Measurements from ENCODE around the gene MYO10. TPM values are rescaled to one million over a fixed set of nuclear protein-coding genes. Genes with fewer than 3 reads are reported as not detected.
"Not testable (repeated sequence)": the region's sequence is repeated elsewhere in the genome, so short reads cannot be mapped to it uniquely, and the experiment has no call there.

Gene MYO10
- total RNA-seq, 1 donor from 2014 or later = 25.9 TPM

DNA sequence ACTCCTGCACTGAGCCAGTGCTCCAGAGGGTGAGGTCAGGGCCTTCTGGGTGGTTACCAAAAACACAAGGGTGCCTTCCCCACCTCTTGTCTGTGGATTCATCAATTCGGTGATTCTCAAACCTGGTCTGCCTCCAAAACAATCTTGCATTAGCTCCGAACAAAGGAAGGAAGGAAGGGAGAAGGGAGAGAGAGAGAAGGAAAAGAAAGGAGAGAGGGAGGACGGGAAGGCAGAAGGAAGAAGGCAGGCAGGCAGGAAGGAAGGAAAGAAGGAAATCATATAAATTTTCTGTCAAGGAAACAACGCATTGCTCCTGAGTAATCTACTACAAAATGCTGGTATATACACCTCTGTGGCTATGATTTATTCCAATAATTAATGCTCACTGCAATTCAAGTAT lies 39.3 kb downstream of the MYO10 start:
- ATAC-seq (no peak), DNase-seq (ENCODE audit: low spot score) (no peak)
- intact Hi-C loops (cut with DNase I) = no loop called here

DNA sequence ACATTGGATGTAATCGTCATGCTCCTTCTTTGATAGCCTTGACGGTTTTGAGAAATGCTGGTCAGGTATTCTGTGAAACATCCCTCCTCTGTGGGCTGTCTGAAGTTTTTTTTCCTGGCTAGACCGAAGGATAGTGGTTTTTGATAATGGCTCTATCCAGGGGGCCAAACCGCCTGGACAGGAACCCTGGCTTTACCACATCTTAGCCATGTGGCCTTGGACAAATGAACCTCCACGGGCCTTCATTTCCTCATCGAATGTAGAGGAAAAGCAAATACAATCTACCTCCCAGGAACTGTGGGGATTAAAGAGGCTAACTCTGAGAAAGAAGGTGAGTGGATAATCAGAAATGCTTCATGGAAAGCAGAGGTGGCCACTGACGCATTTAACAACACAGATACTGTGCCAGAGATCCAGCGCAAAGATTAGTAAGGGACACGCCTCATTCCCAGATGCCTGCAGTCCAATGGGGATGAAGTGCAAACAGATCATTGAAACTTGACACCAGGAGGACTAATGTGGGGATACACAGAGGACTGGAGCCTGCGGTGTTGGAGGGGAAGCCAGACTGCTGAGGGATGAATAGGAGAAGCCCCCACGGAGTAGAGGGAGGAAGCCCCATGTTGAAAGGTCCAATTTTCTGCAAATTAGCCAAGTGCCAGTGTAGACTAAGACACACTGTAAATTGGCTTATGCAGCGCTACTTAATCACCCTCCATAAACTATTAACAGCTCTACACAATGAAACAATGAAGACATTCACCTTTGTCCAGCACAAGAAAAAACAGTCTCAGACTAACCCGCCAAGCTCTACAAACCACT lies 41.6 kb downstream of the MYO10 start:
- intact Hi-C loops (cut with DNase I) = no loop called here
- DNase-seq (ENCODE audit: low spot score) (no peak), ATAC-seq (peak; percentile 78)

DNA sequence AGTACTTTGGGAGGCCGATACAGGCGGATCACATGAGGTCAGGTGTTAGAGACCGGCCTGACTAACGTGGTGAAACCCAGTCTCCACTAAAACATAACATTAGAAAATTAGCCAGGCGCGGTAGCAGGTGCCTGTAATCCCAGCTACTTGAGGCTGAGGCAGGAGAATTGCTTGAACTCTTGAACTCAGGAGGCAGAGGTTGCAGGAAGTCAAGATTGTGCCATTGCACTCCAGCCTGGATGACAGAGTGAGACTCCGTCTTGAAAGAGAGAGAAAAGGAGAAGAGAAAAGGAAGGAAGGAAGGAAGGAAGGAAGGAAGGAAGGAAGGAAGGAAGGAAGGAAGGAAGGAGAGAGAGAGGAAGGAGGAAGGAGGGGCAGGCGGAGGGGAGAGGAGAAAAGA lies 45.1 kb downstream of the MYO10 start:
- ATAC-seq (no peak), DNase-seq (ENCODE audit: low spot score) (no peak)
- intact Hi-C loops (cut with DNase I) = no loop called here

DNA sequence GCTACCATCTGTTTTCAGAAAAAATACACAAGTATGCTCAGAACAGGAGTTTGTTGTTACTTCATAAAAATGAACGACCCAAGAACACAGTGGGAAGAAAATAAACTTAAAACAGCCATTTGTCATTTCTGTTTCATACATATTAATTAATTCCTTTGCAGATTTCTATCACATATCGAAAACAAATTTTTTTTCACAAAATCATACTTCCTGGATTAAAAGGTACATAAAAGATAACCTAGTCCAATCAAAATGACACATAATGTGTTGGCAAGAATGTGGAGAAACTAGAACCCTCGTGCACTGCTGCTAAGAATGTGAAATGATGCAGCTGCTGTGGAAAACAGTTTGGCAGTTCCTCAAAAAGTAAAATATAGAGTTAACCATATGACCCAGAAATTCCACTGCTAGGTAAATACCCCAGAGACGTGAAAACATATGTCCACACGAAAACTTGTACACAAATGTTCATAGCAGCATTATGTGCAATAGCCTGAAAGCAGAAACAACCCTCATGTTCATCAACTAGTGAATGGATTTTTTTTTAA lies 46.0 kb downstream of the MYO10 start:
- DNase-seq (ENCODE audit: low spot score) = no peak
- ATAC-seq = no peak
- intact Hi-C loops (cut with DNase I) = no loop called here

DNA sequence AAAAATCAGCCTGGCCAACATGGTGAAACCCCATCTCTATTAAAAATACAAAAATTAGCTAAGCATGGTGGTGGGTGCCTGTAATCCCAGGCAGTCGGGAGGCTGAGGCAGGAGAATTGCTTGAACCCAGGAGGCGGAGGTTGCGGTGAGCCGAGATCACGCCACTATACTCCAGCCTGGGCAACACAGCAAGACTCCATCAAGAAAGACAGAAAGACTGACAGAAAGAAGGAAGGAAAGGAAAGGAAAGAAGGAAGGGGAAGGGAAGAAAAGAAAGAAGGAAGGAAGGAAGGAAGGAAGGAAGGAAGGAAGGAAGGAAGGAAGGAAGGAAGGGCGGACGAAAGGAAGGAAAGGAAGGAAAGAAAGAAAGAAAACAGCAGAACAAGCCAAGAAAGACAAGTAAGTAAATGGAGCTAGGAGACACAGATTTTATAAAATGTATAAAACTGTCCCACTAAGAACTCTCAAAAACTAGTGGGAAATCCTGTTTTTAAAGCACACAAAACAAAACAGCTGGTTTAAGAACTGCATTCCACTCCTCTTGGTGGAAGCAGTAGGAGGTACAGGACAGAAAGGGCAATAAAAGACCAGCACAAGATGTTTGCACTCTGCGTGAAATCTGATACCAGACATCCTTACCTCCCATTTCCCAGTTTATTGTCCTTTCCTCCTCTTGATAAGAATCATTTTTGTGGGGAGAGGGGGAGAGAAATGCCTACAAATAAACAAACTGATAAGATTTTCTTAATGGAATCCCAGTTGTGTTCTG lies 46.7 kb downstream of the MYO10 start:
- DNase-seq (ENCODE audit: low spot score) = no peak
- no peak for ATAC-seq
- intact Hi-C loops (cut with DNase I) = no loop called here

DNA sequence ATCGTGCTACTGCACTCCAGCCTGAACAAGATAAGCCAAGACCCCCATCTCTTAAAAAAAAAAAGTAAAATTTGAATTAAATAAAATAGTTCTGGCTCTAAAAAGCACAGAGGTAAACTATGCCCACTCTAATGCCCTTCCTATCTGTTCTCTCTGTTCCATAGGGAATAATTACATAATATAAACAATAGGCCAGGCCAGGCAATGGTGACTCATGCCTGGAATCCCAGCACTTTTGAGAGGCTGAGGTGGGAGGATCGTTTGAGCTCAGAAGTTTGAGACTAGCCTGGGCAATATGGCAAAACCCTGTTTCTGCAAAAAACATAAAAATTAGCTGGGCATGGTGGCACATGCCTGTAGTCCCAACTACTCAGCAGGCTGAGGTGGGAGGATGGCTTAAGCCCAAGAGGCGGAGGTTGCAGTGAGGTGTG lies 47.4 kb downstream of the MYO10 start:
- ATAC-seq (no peak), DNase-seq (ENCODE audit: low spot score) (no peak)
- intact Hi-C loops (cut with DNase I) = no loop called here

DNA sequence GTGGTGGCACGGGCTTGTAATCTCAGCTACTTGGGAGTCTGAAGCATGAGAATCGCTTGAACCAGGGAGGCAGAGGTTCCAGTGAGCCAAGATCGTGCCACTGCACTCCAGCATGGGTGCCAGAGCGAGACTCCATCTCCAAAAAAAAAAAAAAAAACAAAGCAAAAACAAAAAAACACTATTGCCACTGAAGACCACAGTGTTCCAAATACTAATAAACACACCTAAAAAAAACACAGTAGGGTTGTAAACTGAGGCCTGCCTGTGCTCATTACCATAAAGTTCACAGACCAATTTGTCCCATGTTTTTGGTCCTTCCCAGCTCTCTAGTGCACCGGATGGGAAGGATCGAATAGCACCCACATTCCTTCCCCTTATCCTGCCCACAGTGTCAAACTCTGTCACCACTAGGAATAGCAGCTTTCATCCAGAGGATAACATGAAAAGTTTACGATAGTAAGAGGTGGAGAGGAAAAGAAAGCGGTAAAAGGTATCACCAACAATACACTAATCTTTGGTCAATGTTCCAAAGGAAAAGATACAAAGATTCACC lies 49.2 kb downstream of the MYO10 start:
- DNase-seq (ENCODE audit: low spot score) (no peak), ATAC-seq (no peak)
- intact Hi-C loops (cut with DNase I) = no loop called here

DNA sequence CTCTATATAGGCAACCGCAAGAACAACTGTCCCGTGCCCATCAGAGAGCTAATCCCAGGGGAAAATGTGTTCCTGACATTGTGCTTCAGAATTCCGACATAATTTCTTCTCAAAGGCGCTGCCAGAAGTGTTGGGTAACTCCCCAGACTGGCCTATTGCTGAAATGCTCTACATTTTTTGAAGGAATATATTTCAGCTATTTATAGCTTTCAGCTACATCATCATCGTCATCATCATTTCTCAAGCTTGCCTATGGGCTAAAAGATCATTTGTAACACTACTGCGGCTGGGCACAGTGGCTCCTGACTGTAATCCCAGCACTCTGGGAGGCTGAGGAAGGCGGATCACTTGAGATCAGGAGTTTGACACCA lies 49.7 kb downstream of the MYO10 start:
- ATAC-seq = peak; percentile 60
- no peak for DNase-seq (ENCODE audit: low spot score)
- intact Hi-C loops (cut with DNase I) = no loop called here

DNA sequence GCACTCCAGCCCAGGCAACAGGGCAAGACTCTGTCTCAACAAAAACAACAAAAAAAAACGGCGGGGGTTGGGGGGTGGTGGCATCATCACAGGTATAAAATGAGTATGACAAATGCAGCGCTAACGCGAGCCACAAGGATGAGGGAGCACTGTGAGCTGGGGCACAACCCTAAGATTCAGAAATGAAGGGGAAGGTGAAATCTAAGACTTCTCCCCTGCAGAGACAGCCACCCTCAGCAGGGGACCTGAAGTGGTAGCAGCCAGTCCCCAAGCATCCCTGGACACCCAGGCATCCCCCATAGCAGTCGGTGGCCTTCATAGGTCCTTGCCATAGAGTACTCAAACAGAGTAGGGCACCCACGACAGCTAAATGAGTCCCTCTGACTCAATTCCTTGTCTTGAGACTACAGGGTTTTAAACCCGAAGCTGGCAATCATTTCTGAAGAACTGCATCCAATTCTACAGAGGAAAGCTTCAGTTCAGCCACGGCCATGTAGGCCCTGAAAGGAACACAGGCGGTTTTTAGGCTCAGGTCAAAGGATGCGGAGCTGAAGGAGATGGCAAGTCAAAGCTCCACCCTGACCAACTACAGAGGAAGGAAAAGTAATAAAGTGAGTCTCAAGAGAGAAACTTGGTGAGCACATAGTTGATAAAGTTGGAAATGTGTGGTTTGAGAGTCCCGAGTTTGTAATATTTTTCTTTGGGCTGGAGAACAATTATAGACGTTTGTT lies 50.3 kb downstream of the MYO10 start:
- peak; percentile 31 for ATAC-seq
- no peak for DNase-seq (ENCODE audit: low spot score)
- intact Hi-C loops (cut with DNase I) = no loop called here

DNA sequence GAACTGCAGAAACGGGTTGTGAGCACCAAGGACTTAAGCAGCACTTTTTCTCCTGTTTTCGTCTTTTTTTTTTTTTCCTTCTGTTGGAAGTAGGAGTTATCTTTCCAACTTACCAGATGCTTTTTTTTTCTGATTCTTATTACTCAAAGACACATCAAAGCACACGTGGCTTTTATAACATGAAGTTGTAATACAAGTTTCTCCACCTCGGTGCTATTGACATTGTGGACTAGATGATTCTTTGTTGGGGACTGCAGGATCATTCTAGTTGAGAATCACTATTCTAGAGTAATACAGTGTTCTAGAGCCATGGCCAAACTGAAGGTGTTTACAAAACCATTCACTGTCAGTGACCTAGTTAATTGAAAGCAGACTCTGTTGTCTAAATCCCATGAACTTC lies 51.5 kb downstream of the MYO10 start:
- DNase-seq (ENCODE audit: low spot score) = no peak
- intact Hi-C loops (cut with DNase I) = no loop called here
- no peak for ATAC-seq

DNA sequence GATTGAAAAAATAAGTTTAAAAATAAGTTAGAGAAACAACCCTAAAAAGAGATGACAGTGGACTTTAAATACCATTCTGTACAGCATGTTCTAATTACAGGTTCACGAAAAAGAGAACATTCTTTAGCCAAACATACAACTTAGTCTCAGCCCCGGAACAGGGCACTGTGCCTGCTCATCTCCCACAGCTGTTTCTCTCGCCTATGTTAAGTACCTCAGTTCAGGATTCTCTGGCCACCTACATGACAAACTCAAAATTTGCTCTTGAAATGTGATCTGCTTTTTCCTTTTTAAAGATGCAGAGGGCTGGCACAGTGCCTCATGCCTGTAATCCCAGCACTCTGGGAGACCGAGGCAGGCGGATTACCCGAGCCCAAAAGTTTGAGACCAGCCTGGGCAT lies 52.3 kb downstream of the MYO10 start:
- ATAC-seq = no peak
- DNase-seq (ENCODE audit: low spot score) = no peak
- intact Hi-C loops (cut with DNase I) = no loop called here

DNA sequence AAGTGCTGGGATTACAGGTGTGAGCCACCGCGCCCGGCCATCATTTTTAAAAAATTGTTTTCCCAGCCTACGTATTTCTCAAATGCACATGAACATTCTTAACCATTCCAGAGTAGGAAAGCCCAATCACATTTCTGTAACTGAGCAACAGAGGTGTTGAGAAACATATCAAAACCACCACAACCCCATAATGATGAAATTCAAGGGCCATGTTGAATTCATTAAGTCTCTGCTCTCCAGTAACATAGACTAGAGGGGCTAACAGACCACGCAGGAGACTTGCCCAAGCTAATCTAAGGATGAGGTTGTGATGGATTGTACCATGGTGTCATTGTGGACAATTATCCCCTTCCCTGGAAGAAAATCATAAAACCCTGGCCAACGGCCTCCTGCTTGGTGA lies 52.9 kb downstream of the MYO10 start:
- DNase-seq (ENCODE audit: low spot score) = no peak
- intact Hi-C loops (cut with DNase I) = no loop called here
- ATAC-seq = no peak

DNA sequence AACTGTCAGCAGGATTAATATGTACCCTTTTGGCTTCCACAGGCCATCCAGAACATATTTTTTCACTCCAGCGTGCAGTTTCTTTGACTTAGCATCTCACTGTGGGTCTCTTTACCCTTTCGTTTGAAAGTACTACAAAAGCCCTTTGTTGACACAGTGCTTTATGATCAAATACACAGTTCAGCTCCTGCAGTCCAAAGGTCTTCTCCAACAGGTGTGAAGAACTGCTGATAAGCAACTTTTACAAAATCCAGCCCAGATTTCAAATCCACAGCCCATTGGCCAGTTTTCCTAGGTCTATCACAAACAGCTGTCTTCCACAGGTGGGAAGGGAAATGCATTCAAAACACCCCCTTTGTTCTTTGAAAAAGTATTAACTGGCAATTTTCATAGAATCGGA lies 54.8 kb downstream of the MYO10 start:
- ATAC-seq (no peak), DNase-seq (ENCODE audit: low spot score) (no peak)
- intact Hi-C loops (cut with DNase I) = no loop called here

DNA sequence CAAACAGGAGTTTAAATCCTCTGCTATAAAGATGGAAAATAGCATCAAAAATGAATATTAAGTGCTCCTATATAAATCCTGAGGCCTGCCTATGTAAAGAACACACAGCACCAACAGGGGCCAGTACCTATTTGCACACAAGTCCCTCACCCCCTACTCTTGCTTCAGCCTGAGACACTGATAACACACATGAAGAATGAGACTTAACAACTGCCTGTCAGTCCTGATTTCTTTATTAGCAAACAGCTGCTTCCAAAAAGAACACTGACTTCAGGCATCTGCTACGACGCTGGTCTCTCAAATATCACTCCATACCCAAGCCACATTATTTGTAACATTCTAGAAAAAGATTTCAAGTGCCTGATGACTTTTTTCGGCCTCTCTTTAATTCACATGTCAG lies 55.5 kb downstream of the MYO10 start:
- ATAC-seq = no peak
- no peak for DNase-seq (ENCODE audit: low spot score)
- intact Hi-C loops (cut with DNase I) = no loop called here

DNA sequence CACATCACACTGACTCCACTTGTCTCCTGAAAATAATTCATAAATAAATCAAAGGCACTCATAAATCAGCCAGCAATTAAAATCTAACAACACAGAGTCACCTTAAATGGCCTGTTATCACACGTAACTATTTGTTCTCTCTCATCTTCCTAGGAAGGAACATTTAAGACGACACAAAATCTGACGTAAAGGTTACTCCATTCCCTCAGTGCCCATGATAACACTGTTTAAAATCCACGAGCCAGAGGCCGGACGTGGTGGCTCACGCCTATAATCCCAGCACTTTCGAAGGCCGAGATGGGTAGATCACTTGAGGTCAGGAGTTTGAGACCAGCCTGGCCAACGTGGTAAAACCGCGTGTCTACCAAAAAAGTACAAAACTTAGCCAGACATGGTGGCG lies 56.4 kb downstream of the MYO10 start:
- no peak for ATAC-seq
- DNase-seq (ENCODE audit: low spot score) = no peak
- intact Hi-C loops (cut with DNase I) = no loop called here

DNA sequence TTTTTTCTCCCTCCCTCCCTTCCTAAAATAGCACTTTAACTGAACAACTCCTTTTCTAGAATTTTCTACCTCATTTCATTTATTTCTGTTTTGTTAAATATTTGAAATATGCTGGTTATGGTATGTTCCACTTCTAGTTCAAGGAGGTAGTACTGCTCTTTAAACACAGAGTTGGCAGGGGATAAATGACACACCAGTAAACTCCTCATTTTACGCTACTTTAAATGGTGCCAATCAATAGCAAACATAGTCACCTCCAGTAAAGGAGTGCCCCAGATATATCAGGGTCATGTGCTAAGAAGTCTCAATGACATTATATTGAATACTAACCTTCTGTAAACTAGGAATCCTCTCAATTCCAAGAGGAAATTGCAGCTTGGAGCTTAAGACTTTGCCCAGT lies 56.9 kb downstream of the MYO10 start:
- ATAC-seq (no peak), DNase-seq (ENCODE audit: low spot score) (no peak)
- intact Hi-C loops (cut with DNase I) = no loop called here

DNA sequence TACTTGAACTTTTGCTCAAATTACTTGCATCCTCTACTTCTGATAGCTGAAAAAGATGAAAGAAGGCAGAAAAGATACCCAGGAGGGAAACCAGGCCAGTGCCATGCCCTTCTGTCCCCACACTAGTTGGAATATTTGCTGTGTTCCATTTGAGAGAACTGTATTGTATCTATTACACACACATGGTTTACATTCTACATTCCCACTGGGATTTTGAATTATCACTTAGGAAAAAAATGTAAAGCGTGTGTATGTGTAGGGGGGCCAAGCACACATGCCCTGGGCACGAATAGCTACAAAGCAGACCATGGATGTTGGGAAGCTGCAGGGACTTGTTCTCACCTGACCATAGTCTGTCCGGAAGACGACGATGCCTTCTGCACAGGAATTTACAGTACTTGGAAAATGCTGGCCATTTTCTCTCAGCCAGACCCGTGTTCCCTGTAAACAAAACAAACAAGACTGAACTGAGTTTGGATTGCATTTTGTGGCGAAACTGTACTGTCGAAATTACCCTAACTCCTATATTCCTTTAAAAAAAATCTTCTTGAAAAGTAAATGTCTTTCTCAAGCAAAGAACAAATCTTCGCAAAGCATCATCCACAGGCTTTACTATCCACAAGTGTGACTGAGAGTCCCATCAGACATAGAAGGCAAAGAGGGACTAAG lies 58.7 kb downstream of the MYO10 start:
- intact Hi-C loops (cut with DNase I) = no loop called here
- ATAC-seq = no peak

DNA sequence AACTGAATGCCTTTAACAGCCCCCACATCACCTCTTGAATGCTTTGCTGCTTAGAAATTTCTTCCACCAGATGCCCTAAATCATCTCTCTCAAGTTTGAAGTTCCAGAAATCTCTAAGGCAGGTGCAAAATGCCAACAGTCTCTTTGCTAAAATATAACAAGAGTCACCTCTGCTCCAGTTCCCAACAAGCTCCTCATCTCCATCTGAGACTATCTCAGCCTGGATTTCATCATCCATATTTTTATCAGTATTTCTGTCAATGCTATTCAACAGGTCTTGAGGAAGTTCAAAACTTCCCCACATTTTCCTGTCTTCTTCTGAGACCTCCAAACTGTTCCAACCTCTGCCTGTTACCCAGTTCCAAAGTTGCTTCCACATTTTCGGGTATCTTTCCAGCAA lies 61.7 kb downstream of the MYO10 start:
- intact Hi-C loops (cut with DNase I) = not testable (repeated sequence)

More for the DNA sequence above, 58.7 kb downstream of the MYO10 start:
- DNase-seq (ENCODE audit: low spot score) = no peak

More for the DNA sequence above, 61.7 kb downstream of the MYO10 start:
- not testable (repeated sequence) for ATAC-seq; DNase-seq (ENCODE audit: low spot score)
